Measurements from ENCODE around the gene ANKHD1.

Gene ANKHD1

DNA sequence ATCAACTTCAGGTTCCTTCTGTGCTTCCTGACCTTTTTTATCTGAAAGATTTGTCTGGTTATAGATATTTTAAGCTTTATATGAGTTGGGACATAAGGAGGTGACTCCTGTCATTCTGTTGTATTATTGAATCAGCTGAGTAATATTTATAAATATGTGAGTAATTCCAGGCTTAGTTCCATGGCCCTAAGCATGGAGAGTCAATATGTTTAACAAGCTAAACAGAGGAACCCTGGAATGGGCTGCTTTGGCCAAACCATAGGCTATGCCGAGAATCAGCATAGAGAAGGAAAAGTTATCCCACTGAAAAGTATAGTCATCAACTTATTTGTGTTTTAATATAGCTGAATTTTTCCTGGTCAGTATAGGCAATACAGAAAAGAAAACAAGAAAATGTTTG is 138.6 kb downstream of the ANKHD1 start:
- no peak for DNase-seq (ENCODE audit: low read depth, low spot score)

DNA sequence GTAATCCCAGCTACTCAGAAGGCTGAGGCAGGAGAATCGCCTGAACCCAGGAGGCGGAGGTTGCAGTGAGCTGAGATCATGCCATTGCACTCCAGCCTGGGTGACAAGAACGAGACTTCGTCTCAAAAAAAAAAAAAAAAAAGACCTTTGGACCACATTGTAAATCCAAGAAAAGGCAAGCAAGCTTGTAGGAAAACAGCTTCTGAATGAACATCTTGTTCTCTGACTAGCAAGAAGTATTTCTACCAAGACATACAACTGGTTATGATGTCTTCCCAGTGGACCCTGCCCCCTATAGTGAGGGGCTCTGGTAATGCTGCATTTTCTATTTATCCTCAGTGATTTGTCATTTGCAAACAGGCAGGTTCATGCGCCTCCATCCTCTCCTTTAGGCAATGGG is 141.3 kb downstream of the ANKHD1 start:
- DNase-seq (ENCODE audit: low read depth, low spot score) = no peak

DNA sequence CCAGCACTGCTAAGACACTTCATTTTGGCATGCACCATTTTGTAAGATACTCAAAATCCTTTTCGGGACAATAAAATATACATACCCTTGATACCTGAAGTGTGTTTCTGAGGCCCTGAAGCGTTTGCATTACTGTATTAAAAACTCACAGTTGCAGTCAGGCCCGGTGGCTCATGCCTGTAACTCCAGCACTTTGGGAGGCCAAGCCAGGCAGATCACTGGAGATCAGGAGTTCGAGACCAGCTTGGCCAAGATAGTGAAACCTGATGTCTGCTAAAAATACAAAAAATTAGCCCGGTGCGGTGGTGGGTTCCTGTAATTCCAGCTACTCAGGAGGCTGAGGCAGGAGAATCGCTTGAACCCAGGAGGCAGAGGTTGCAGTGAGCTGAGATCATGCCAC is 143.4 kb downstream of the ANKHD1 start:
- DNase-seq (ENCODE audit: low read depth, low spot score) = no peak

DNA sequence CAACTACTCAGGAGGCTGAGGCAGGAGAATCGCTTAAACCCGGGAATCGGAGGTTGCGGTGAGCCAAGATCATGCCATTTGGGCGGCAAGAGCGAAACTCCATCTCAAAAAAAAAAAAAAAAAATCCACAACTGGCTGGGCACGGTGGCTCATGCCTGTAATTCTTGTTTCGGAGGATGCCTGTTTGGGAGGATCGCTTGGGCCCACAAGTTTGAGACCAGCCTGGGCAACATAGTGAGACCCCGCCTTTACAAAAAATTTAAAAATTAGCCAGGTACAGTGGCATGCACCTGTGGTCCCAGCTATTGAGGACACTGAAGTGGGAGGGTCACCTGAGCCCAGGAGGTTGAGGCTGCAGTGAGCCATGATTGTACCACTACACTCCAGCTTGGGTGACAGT is 144.0 kb downstream of the ANKHD1 start:
- no peak for DNase-seq (ENCODE audit: low read depth, low spot score)

DNA sequence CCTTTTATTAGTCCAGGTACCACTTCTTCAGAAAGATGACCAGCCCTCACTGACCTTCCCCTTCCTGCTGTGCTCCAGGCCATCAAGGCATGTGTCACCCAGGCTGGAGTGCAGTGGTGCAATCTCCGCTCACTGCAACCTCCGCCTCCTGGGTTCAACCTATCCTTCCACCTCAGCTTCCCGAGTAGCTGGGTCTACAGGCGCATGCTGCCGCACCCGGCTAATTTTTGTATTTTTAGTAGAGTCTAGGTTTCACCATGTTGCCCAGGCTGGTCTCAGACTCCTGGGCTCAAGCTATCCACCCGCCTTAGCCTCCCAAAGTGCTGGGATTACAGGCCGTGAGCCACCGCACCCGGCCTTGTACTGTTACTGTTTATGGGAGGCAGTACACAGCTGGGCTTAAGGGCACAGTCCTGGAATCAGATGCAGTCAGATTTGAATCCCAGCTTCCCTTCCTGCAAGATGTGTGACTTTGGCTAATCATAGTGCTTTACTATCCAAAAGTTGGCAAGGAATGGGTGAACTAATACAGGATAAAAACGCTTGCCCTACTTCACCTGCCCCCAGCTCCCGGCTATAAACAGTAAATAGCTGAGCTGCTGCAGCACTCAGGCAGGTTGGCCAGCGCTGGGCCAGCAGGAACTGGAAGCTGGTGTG is 145.3 kb downstream of the ANKHD1 start:
- DNase-seq (ENCODE audit: low read depth, low spot score) = no peak

DNA sequence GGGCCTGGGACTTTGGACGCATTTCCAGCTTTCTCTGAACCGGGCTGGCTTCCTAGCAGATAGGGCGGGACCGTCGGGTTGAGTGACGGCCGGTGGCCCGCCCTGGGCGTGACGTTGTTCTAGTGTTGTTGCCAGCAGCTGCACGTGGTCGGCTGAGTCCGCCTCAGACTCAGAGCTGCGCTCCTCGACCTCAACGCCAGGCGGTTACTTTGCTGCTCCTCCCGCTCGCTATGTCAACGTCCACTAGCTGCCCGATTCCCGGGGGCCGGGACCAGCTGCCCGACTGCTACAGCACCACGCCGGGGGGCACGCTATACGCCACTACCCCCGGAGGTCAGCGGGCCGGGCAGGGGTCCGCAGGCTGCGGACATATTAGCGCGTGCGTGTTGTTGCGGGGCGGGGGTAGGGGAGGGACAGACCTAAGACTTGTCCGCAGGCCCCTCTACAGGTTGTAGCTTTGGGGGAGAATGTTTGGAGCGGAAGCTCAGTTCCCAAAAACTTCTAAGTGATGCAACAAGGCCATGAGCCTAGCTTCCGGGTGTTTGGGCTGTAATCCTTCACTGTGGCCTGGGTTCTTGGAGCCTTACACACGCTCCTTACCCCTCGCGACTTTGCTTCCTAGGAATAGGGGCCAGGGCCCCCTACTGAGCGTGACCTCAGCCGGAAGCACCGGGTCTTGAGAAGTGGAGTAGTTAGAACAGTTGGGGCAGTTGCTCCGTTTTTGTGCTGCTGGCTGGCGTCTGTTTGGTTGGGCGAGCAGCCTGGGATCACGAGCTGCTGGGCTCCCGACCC is 146.1 kb downstream of the ANKHD1 start, which contains the start of gene EIF4EBP3:
TSS of gene EIF4EBP3 (plus strand) at position 155 of the 792 bp plus-strand sequence. CDS start at position 231, 76 bp downstream.
- DNase-seq (ENCODE audit: low read depth, low spot score) = peak; percentile 70

- DNase-seq (ENCODE audit: low read depth, low spot score) = no peak
These were observed 146.7 kb downstream of the ANKHD1 start for GRCh38 chr5:140548300-140548688.

GRCh38 chr5:140548791-140549190 is 147.2 kb downstream of the ANKHD1 start:
- DNase-seq (ENCODE audit: low read depth, low spot score) = no peak

GRCh38 chr5:140549237-140550144 is 147.9 kb downstream of the ANKHD1 start:
- no peak for DNase-seq (ENCODE audit: low read depth, low spot score)

GRCh38 chr5:140550147-140551079 is 148.8 kb downstream of the ANKHD1 start:
- DNase-seq (ENCODE audit: low read depth, low spot score) = no peak

GRCh38 chr5:140551872-140552271 is 150.2 kb downstream of the ANKHD1 start:
- DNase-seq (ENCODE audit: low read depth, low spot score) = no peak

GRCh38 chr5:140553657-140554056 is 152.0 kb downstream of the ANKHD1 start:
- DNase-seq (ENCODE audit: low read depth, low spot score) = no peak

GRCh38 chr5:140554454-140554853 is 152.8 kb downstream of the ANKHD1 start:
- DNase-seq (ENCODE audit: low read depth, low spot score) = no peak

DNA sequence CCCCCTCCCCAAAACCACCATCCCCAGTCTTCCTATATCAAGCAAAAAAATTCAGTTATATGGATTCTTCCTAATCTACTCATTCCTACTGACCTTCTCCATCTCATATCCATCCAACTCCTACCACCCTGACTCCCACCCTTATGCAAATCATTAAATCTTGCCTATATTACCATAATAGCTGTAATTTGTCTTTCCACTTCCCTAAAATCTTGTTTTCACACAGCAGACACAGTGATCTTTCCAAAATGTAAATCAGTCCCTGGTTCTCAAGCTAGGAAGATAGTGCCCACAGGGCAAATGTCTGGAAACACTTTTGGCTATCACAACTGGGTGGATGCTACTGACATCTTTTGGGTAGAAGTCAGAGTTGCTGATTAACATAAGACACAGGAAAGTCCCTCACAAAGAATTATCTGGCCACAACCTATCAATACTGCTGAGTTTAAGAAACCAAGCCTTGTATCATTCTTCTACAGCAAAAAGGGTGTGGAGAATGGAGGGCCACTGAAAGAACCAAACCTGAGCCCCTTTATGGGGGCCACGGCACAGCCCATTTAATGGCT is 154.2 kb downstream of the ANKHD1 start:
- DNase-seq (ENCODE audit: low read depth, low spot score) = no peak

GRCh38 chr5:140556438-140556837 is 154.8 kb downstream of the ANKHD1 start:
- no peak for DNase-seq (ENCODE audit: low read depth, low spot score)

- DNase-seq (ENCODE audit: low read depth, low spot score) = peak; percentile 60
These were observed 155.6 kb downstream of the ANKHD1 start, which contains the start of gene SRA1 for GRCh38 chr5:140557136-140557805. TSS of gene SRA1 (minus strand) at chr5:140557473. CDS start at chr5:140557452, 21 bp downstream.

DNA sequence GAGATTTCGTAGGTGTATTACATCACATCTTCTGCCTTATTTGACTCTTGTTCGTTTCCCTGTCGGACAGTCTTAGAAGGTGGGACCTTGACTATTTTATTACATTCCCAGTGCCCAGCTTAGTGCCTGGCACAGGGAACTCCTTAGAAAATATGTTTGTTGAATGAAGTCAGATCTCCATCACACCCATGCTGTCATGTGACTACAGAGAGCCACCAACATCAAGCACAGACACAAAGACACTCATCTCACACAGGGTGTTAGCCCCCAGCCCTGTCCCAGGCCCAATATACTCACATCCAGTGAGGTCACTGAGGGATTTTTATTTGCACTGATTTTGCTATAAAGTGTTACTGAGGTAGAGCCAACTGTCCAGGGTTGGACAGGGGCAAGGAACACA is 156.3 kb downstream of the ANKHD1 start:
- DNase-seq (ENCODE audit: low read depth, low spot score) = no peak

- DNase-seq (ENCODE audit: low read depth, low spot score) = no peak
These were observed 156.9 kb downstream of the ANKHD1 start for GRCh38 chr5:140558542-140558941.

- DNase-seq (ENCODE audit: low read depth, low spot score) = no peak
These were observed 158.6 kb downstream of the ANKHD1 start for GRCh38 chr5:140560227-140560626.

All from activated naive CD8-positive, alpha-beta T cell treated with anti-CD3 and anti-CD28 coated beads, Interleukin-2, amount 50 U/mL, for 16 hours (primary cell).